GM13977 (cell line): ENCODE results near the gene AKNA.

Experiments used
- DNase-seq: peaks from one replicate; pipeline ENCODE4 v3.0.0; 2012; ENCODE audit warnings: low spot score
- CTCF ChIP-seq: IDR thresholded peaks from 2 replicates; pipeline ENCODE4 v1.5.1; 2012; ENCODE audit warnings: mild to moderate bottlenecking, control low read depth; ENCODE audit not compliant: insufficient read depth; ENCODE audit errors: extremely low read depth, missing control alignments
- in situ Hi-C: fragments of 300-500 bp; cut with MboI; formaldehyde crosslinking; loops from one replicate; pipeline ENCODE4 v1.12.0; 2022; ENCODE audit warnings: low sequenced_read_pairs, low pct_unique_long_range_greater_than_20kb, mixed read lengths, inconsistent platforms; ENCODE audit not compliant: unreplicated experiment

The AKNA gene

GRCh38 chr9:114287001-114287762 is 100.6 kb downstream of the AKNA start:
- no peak for TF ChIP-seq CTCF
- no peak for DNase-seq
- in situ Hi-C loops = loop anchor here (25.0 kb wide), 1 partner anchor 175 kb away; no protein-coding TSS in a partner anchor

DNA sequence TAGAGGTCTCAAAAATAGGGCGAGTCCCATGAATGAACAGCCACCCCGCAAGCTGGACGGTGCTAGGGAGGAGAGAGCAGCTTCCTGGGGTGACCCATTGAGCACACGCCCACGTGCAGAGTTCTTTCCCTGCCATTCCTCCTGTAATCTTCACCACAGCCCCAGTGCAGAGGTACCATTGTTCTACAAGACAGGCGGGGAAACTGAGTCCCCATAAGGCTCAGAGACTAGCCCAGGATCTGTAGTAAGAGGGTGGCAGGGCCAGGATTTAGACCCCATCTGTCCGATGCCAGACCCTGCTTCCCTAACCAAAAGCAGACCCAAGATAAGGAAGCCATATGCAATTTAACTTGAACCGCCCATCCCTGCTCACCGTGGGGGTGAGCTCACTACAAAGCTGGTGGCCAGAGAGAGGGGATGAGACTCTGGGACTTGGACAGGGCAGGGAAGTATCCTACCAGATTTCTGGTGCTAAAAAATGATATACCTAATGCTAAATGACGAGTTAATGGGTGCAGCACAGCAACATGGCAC is 101.6 kb downstream of the AKNA start:
- in situ Hi-C loops = loop anchor here (25.0 kb wide), 1 partner anchor 174 kb away; no protein-coding TSS in a partner anchor
- no peak for TF ChIP-seq CTCF
- no peak for DNase-seq

DNA sequence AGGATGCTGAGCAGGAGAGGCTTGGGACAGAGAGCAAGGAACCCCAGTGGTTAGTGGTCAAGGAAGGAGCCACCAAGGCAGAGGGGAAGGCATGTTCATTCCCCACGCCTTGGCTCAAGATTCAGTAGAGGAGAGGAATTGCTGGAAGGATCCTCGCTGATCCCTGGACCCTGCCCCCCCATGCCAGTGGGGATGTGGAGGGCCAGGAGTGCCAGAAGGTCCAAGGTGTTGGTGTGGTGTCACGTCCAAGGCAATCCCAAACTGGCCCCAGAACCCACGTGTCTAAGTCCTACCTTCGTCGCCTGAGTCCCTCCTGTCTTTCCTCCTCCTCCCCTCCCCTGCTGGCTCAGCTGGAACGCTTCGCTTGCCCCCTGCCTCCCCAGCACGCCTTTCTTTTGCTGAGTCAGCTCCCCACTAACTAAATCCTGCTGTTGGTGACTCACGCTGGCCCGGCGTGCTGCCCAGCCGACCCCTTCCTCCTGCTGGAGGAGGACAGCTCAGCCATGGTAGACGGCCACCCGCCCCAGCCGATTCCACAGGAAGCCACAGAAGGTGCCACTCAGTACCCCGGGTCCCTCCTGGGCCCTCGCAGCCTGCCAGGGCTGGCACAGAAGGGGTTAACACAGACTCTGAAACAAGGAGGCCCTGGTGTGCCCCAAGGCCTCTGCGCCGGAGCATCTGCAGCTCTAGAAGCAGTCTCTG is 102.5 kb downstream of the AKNA start:
- in situ Hi-C loops = loop anchor here (25.0 kb wide), 1 partner anchor 173 kb away; no protein-coding TSS in a partner anchor
- TF ChIP-seq CTCF = no peak
- no peak for DNase-seq

DNA sequence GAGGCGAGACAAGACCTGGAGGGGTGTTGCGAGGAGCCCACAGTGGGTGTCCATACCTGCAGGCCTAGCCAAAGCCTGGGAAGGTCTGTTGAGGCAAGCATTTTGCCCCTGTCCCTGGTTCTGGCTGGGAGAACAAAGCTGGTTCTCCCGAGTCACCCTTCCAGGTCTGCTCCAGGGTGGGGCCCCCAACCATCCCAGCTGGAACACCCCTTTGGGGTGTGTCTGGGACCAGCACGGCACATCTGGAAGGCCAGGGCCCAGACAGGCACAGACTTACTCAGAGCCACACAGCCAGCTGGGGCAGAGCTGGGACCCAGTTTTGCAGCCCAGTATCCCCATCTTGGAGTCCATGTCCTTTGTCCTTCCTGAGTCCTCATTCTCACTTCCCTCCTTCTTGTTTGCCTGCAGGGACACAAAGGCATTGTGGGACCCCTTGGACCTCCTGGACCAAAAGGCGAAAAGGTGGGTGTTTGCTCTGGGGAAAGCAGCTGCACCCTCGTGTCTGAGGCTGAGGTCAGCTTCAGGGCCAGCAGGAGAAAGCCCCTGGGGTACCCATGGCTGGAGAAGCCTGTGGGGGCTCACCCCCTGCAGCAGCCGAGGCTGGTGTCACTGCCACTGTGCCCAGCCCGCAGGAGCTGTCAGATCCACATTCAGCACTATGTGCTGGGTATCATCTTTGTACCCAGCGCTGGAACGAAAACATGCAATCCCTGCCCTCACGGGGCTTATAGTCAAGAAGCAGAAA is 103.3 kb downstream of the AKNA start:
- in situ Hi-C loops = loop anchor here (25.0 kb wide), 1 partner anchor 172 kb away; no protein-coding TSS in a partner anchor
- TF ChIP-seq CTCF = no peak
- DNase-seq = no peak
